Fibroblast of peridontal ligament (primary cell): ENCODE results near the gene S100A11.

Experiments
- DNase-seq: peaks from one replicate; pipeline ENCODE4 v3.0.0-alpha.2; 2010; ENCODE audit errors: extremely low read depth

S100A11 gene

DNA sequence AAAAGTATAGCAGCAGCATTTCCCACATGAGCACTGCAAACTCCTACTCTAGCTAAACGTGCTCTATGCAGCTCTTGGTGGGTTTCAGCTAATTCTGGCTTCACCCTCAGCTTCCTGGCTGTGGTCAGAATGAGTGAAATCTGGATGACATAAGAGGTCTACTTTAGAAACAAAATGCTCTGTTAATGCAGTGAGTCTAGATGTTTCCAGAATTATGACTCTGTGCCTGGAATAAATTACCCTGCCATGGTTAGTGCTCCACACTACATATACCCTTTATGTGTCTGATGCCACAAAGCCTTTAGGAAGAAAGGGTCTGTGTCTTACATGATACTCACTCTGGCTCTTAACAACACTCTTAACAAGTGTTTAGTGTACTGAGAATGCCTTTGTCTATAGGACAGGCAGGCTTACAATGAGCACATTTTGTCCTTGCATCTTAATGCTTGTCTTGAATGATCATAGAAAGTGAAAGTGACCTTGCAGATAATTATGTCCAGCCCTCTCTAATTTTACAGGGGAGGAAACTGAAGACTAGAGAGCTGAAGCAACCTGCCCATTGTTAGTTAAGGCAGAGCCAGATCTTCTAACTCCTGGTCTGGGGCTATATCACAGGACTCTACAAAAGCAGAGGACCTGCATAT is 52.4 kb downstream of the S100A11 start:
- no peak for DNase-seq
